ENCODE measurements around the gene PSKH1.

DNA sequence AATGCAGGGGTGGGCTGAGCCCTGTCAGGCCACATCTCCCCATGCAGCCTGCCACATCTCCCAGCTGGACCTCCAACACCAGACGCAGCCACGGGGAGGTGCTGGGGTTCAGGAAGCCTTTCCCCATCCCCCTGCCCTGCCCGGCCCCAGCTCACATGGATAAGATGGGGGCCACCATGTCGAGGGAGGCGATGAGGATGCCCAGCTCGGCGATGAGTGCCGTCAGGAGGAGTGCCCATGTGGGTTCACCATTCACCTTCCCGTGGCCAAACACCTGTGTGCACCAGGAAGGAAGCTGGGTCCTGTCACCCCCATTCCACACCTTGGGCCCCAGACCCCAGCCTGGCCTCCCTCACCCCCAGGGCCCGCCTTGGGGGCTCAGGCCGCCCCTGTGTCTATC lies 56.6 kb downstream of the PSKH1 start:
- TF ChIP-seq ZEB2 (tag by site-specific recombination; IDR thresholded peaks at IDR 0.05) (no peak), ZNF843 (tag by site-specific recombination; IDR thresholded peaks at IDR 0.05) (no peak), MZF1 (tag by site-specific recombination; IDR thresholded peaks at IDR 0.05; ENCODE audit: borderline replicate concordance) (no peak), ZNF692 (tag by site-specific recombination; IDR thresholded peaks at IDR 0.05) (no peak), SALL2 (tag by site-specific recombination; IDR thresholded peaks at IDR 0.05; ENCODE audit: borderline replicate concordance) (no peak), PRDM2 (tag by site-specific recombination; IDR thresholded peaks at IDR 0.05; ENCODE audit: borderline replicate concordance) (no peak), ZNF404 (tag by site-specific recombination; IDR thresholded peaks at IDR 0.05) (no peak), ZNF274 (IDR thresholded peaks at IDR 0.05; ENCODE audit: low read length) (no peak), ZNF274 (tag by site-specific recombination; IDR thresholded peaks at IDR 0.05; ENCODE audit: borderline replicate concordance) (no peak), ZNF514 (tag by site-specific recombination; IDR thresholded peaks at IDR 0.05) (no peak), ZBTB7A (tag by site-specific recombination; IDR thresholded peaks at IDR 0.05; ENCODE audit: low read depth) (no peak)
- TF ChIP-seq, protein P1, sequence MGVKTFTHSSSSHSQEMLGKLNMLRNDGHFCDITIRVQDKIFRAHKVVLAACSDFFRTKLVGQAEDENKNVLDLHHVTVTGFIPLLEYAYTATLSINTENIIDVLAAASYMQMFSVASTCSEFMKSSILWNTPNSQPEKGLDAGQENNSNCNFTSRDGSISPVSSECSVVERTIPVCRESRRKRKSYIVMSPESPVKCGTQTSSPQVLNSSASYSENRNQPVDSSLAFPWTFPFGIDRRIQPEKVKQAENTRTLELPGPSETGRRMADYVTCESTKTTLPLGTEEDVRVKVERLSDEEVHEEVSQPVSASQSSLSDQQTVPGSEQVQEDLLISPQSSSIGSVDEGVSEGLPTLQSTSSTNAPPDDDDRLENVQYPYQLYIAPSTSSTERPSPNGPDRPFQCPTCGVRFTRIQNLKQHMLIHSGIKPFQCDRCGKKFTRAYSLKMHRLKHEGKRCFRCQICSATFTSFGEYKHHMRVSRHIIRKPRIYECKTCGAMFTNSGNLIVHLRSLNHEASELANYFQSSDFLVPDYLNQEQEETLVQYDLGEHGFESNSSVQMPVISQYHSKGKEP (tag by site-specific recombination; IDR thresholded peaks at IDR 0.05): no peak
- TF ChIP-seq, protein P2, sequence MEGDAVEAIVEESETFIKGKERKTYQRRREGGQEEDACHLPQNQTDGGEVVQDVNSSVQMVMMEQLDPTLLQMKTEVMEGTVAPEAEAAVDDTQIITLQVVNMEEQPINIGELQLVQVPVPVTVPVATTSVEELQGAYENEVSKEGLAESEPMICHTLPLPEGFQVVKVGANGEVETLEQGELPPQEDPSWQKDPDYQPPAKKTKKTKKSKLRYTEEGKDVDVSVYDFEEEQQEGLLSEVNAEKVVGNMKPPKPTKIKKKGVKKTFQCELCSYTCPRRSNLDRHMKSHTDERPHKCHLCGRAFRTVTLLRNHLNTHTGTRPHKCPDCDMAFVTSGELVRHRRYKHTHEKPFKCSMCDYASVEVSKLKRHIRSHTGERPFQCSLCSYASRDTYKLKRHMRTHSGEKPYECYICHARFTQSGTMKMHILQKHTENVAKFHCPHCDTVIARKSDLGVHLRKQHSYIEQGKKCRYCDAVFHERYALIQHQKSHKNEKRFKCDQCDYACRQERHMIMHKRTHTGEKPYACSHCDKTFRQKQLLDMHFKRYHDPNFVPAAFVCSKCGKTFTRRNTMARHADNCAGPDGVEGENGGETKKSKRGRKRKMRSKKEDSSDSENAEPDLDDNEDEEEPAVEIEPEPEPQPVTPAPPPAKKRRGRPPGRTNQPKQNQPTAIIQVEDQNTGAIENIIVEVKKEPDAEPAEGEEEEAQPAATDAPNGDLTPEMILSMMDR (tag by site-specific recombination; IDR thresholded peaks at IDR 0.05): no peak
- TF ChIP-seq, protein P3, sequence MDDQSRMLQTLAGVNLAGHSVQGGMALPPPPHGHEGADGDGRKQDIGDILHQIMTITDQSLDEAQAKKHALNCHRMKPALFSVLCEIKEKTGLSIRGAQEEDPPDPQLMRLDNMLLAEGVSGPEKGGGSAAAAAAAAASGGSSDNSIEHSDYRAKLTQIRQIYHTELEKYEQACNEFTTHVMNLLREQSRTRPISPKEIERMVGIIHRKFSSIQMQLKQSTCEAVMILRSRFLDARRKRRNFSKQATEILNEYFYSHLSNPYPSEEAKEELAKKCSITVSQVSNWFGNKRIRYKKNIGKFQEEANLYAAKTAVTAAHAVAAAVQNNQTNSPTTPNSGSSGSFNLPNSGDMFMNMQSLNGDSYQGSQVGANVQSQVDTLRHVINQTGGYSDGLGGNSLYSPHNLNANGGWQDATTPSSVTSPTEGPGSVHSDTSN (CRISPR knock-in tag; IDR thresholded peaks at IDR 0.05): no peak
